ENCODE data around the gene RNF115.
"Not testable (repeated sequence)": the region's sequence is repeated elsewhere in the genome, so short reads cannot be mapped to it uniquely, and the experiment has no call there.

RNF115 gene

GRCh38 chr1:145720878-145721671 lies 102.8 kb downstream of the RNF115 start:
- Histone ChIP-seq H3K4me1 (no peaks in the 10 kb centered on the region), H3K27me3 (peaks cover 4% of the 10 kb centered on the region), H3K36me3 (no peaks in the 10 kb centered on the region), H3K4me3 (ENCODE audit: low read depth, low read length) (peak overlapping the region; percentile 53), H3K9me3 (no peaks in the 10 kb centered on the region)
- peak; percentile 85 for TF ChIP-seq CTCF (IDR thresholded peaks at IDR 0.05; ENCODE audit: low read depth, low read length)
- DNase-seq, result peak; percentile 76

GRCh38 chr1:145720556-145720877 lies 103.4 kb downstream of the RNF115 start:
- no peak for DNase-seq
- peak overlapping the region; percentile 53 for H3K4me3 ChIP-seq (ENCODE audit: low read depth, low read length)
- no peak for TF ChIP-seq CTCF (IDR thresholded peaks at IDR 0.05; ENCODE audit: low read depth, low read length)
- H3K27me3 ChIP-seq, result peaks cover 4% of the 10 kb centered on the region
- no peaks in the 10 kb centered on the region for H3K36me3 ChIP-seq
- no peaks in the 10 kb centered on the region for H3K9me3 ChIP-seq
- no peaks in the 10 kb centered on the region for H3K4me1 ChIP-seq

- Histone ChIP-seq H3K4me1 (no peaks in the 10 kb centered on the region), H3K27me3 (peaks cover 4% of the 10 kb centered on the region), H3K36me3 (no peaks in the 10 kb centered on the region), H3K4me3 (ENCODE audit: low read depth, low read length) (no peak within 1 kb of the TSS), H3K9me3 (no peaks in the 10 kb centered on the region)
- DNase-seq, result no peak
- TF ChIP-seq CTCF (IDR thresholded peaks at IDR 0.05; ENCODE audit: low read depth, low read length), result no peak
Observed at GRCh38 chr1:145719230-145720079, 104.4 kb downstream of the RNF115 start, which contains the start of gene CD160. CD160 (plus strand) TSS chr1:145719499; CDS start chr1:145728328, 8,829 bp downstream.

GRCh38 chr1:145718465-145718864 lies 105.4 kb downstream of the RNF115 start:
- H3K4me1 ChIP-seq, result not testable (repeated sequence)

GRCh38 chr1:145717833-145718232 lies 106.1 kb downstream of the RNF115 start:
- Histone ChIP-seq H3K4me3 (ENCODE audit: low read depth, low read length) (no peak overlapping the region), H3K9me3 (no peaks in the 10 kb centered on the region), H3K4me1 (no peaks in the 10 kb centered on the region), H3K36me3 (no peaks in the 10 kb centered on the region), H3K27me3 (peaks cover 4% of the 10 kb centered on the region)
- no peak for TF ChIP-seq CTCF (IDR thresholded peaks at IDR 0.05; ENCODE audit: low read depth, low read length)
- no peak for DNase-seq

More at GRCh38 chr1:145718465-145718864, 105.4 kb downstream of the RNF115 start:
- H3K36me3 ChIP-seq; H3K9me3 ChIP-seq; DNase-seq; H3K4me3 ChIP-seq (ENCODE audit: low read depth, low read length); H3K27me3 ChIP-seq: not testable (repeated sequence)

GRCh38 chr1:145716641-145717345 lies 107.1 kb downstream of the RNF115 start:
- Histone ChIP-seq H3K9me3 (no peaks in the 10 kb centered on the region), H3K36me3 (no peaks in the 10 kb centered on the region), H3K27me3 (peaks cover 4% of the 10 kb centered on the region), H3K4me1 (no peaks in the 10 kb centered on the region), H3K4me3 (ENCODE audit: low read depth, low read length) (no peak overlapping the region)
- no peak for TF ChIP-seq CTCF (IDR thresholded peaks at IDR 0.05; ENCODE audit: low read depth, low read length)
- no peak for DNase-seq

All from BE2C (cell line).